Epithelial cell of esophagus (primary cell): ENCODE data around the gene ANP32B.
A peak's percentile ranks its signal among the peaks of the same experiment; 100 is the strongest.

Source experiments
- DNase-seq: peaks from one replicate; pipeline ENCODE4 v3.0.0; 2010; ENCODE audit warnings: low read depth
- H3K4me3 ChIP-seq: 2 replicates; pipeline ENCODE4 v1.5.1; 2011; ENCODE audit warnings: mild to moderate bottlenecking, low read length, control low read depth
- TF ChIP-seq, protein P1 (sequence below): IDR thresholded peaks from 2 replicates; pipeline ENCODE4 v1.5.1; 2011; ENCODE audit warnings: low read depth, mild to moderate bottlenecking, low read length, control low read depth, inconsistent platforms; ENCODE audit not compliant: insufficient read depth; ENCODE audit errors: missing control alignments

The ANP32B gene

GRCh38 chr9:98040212-98040611 lies 57.1 kb downstream of the ANP32B start:
- DNase-seq: no peak
- TF ChIP-seq, protein P1, sequence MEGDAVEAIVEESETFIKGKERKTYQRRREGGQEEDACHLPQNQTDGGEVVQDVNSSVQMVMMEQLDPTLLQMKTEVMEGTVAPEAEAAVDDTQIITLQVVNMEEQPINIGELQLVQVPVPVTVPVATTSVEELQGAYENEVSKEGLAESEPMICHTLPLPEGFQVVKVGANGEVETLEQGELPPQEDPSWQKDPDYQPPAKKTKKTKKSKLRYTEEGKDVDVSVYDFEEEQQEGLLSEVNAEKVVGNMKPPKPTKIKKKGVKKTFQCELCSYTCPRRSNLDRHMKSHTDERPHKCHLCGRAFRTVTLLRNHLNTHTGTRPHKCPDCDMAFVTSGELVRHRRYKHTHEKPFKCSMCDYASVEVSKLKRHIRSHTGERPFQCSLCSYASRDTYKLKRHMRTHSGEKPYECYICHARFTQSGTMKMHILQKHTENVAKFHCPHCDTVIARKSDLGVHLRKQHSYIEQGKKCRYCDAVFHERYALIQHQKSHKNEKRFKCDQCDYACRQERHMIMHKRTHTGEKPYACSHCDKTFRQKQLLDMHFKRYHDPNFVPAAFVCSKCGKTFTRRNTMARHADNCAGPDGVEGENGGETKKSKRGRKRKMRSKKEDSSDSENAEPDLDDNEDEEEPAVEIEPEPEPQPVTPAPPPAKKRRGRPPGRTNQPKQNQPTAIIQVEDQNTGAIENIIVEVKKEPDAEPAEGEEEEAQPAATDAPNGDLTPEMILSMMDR: no peak

DNA sequence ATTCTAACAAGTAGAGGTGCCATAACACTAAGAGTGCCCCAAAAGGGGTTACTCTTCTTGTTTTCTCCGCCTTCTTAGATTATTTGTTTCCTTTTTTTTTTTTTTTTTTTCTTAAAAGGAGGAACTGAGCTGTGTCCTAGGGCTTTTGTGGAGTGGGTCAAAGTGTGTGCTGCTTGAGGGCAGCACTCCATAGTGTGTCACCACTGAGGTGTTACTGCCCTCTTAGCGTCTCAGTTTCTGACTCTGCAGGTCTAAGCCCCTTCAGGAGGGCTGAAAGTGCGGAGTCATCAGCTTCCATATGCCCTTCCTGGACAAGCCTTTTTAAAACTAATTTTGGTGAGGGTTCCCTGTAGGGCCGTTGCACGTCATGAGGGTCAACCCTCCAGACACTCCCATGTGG lies 60.8 kb downstream of the ANP32B start:
- DNase-seq: no peak
- H3K4me3 ChIP-seq: no peak overlapping the region

More at GRCh38 chr9:98040212-98040611, 57.1 kb downstream of the ANP32B start:
- no peak overlapping the region for H3K4me3 ChIP-seq

DNA sequence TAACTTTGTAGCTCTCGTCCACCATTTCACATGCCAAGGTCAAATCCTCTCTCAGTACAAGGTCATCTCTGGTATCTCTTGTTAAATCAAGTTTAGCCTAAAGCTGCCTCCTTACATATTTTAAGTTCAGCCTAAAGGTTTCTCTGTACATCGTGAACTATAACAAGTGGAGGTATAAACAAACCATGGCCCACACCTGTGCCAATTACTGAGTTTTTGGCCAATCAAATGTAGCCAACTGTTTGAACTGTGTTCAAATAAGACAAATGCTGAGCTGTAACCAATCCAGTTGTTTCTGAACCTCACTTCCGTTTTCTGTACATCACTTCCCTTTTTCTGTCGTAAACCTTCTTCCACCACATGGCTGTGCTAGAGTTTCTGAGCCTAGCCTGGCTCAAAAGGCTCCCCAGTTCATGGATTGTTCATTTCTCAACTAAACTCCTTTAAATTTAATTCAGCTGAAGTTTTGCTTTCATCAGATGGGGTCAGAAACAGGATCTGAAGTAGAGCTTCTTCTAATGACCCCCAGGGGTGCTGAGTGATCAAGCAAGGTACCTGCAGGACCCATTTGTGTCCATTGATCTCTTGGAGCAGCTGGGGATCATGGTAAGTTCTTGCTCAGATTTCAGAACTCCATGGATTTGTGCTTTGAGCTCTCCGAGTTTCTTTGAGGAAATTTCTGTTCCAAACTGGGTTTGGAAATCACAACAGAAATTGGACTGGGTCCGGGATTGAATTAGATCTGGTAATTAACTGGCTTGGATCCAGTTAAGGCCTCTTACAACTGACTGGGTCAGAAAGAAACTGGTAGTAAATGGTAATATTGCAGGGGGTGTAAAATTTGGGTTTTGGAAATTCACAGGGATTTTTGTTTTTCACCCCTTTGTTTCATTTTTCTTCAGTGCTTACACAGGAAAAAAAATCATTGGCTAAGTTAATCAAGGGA lies 62.4 kb downstream of the ANP32B start:
- peak; percentile 21 for DNase-seq
- H3K4me3 ChIP-seq: peak overlapping the region; percentile 2
- TF ChIP-seq, protein P1: no peak

More for the DNA sequence above, 60.8 kb downstream of the ANP32B start:
- TF ChIP-seq, protein P1: no peak

DNA sequence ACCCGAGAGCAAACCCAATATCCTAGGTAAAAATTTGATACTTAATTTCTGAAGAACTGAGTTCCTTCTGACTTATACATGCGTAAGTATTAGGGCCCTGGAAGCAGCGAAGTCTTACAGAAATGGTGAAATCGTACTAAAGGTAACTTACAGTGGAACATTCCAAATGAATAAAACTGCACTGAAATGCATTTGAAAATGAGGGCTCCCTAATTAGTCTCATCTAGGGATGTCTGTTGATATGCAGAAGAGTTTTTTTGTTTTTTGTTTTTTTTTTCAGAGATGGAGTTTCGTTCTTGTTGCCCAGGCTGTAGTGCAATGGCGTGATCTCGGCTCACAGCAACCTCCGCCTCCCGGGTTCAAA lies 63.0 kb downstream of the ANP32B start:
- DNase-seq: no peak
- TF ChIP-seq, protein P1: no peak
- no peak overlapping the region for H3K4me3 ChIP-seq

GRCh38 chr9:98047002-98047401 lies 63.9 kb downstream of the ANP32B start:
- TF ChIP-seq, protein P1: no peak
- DNase-seq: no peak
- no peak overlapping the region for H3K4me3 ChIP-seq

DNA sequence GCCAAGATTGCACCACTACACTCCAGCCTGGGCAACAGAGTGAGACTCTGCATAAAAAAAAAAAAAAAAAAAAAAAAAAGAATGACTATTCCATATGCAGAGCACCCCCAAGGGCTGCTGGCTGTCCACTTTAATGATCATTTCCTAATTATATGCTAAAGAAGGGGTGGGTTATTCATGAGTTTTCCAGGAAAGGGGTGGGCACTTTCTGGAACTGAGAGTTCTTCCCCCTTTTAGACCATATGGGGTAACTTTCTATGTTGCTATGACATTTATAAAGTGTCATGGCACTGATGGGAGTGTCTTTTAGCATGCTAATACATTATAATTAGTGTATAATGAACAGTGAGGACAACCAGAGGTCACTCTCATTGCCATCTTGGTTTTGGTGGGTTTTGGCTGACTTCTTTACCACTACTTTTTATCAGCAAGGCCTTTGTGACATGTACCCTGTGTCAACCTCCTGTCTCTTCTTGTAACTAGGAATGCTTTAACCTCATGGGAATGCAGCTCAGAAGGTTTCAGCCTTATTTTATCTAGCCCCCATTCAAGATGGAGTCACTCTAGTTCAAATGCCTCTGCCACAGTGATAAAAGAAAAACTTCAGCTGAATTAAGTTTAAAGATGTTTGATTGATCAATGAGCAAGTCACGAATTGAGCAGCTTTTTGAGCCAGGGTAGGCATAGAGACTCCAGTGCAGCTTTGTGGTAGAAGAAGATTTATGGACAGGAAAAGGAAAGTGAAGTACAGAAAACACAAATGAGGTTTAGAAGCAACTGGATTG lies 66.3 kb downstream of the ANP32B start:
- H3K4me3 ChIP-seq: no peak overlapping the region
- TF ChIP-seq, protein P1: no peak
- DNase-seq: no peak
